HT-29 (cell line): Measurements from ENCODE around the gene SHANK3. TPM values are rescaled to one million over a fixed set of nuclear protein-coding genes. Genes with fewer than 3 reads are reported as not detected.
"Not testable (repeated sequence)": the region's sequence is repeated elsewhere in the genome, so short reads cannot be mapped to it uniquely, and the experiment has no call there.

ENCODE experiments used
- DNase-seq: peaks from one replicate; pipeline ENCODE4 v3.0.0-alpha.2; 2015; ENCODE audit warnings: low spot score
- total RNA-seq: library from RNA; depleted of rRNA; stranded (reverse); fragments of >200 nt; shearing (Covaris generic); gene quantifications from 2 replicates; pipeline ENCODE4 v1.2.3, GENCODE V29; 2014; rRNA removed

Gene SHANK3
- not detected in 2 replicates for total RNA-seq

GRCh38 chr22:50672471-50673230 lies at the start of gene SHANK3:
Gene SHANK3, plus strand, starts transcription at chr22:50672823.
- no peak for DNase-seq

GRCh38 chr22:50624347-50625130 lies 48.1 kb upstream of the SHANK3 start:
- DNase-seq: no peak

GRCh38 chr22:50625131-50625567 lies 47.5 kb upstream of the SHANK3 start:
- DNase-seq: no peak

DNA sequence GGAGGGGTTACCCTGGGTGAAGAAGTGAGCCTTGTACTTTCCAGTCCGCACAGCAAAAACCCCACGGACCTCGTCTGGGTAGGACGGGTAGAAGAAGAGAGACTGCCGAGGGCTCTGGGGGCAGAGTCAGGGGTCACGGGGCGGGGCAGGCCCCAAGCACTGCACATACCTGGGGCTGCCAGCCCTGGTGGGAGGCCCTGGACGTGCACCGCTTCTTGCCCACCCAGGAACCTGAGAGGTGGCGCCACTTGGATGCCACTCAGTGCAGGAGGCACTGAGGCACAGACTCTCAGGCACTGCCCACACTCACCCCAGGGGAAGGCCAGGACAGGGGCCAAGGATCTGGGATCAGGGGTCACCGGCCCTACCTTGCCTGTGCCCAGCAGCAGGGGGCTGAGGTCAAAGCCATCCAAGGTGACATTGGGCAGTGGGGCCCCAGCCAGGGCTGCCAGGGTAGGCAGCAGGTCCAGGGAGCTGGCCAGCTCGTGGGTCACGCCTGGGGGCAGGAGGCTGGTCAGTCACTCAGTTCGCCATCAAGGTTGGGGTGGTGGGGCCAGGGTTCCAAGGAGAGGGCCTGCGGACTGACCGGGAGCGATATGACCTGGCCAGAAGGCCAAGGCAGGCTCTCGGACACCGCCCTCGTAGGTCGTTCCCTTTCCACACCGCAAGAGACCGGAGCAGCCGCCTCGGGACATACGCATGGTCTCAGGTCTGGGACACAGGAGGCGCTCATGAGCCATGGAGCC lies 46.9 kb upstream of the SHANK3 start:
- no peak for DNase-seq

- DNase-seq: no peak
Measured at GRCh38 chr22:50626314-50626849, 46.2 kb upstream of the SHANK3 start.

DNA sequence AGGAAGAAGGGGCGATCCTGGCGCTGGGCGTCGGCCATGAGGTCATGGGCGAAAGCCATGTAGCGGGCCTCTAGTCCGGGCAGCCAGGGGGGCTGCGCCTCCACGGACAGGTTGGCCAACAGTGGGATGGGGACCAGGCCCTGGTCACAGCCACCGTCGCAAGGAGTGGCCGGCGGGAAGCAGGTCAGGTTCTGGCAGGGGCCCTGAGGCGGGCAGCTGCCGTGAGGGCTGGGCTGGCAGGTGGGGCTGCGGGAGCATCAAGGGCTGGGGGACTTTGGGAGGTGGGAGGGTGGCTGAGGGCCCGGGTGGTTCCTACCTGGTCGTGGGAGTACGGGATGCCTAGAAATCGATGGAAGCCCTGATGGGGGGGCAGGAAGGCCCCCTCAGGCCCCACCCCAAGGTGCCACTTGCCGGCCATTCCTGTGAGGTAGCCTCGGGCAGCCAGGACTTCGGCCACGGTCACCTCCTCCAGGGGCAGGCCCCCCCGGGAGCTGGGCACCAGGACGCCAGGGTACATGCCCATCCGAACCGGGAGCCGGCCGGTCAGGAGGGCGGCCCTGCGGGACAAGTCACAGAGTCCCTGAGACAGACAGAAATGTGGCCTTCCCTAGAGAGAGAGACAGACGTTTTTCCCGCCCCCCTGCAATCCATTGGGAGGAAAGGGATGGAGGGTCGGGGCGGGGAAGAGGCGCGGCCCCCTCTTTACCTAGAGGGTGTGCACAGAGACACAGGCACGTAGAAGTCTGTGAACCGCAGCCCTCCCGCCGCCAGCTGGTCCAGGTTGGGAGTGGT lies 45.6 kb upstream of the SHANK3 start:
- no peak for DNase-seq

DNA sequence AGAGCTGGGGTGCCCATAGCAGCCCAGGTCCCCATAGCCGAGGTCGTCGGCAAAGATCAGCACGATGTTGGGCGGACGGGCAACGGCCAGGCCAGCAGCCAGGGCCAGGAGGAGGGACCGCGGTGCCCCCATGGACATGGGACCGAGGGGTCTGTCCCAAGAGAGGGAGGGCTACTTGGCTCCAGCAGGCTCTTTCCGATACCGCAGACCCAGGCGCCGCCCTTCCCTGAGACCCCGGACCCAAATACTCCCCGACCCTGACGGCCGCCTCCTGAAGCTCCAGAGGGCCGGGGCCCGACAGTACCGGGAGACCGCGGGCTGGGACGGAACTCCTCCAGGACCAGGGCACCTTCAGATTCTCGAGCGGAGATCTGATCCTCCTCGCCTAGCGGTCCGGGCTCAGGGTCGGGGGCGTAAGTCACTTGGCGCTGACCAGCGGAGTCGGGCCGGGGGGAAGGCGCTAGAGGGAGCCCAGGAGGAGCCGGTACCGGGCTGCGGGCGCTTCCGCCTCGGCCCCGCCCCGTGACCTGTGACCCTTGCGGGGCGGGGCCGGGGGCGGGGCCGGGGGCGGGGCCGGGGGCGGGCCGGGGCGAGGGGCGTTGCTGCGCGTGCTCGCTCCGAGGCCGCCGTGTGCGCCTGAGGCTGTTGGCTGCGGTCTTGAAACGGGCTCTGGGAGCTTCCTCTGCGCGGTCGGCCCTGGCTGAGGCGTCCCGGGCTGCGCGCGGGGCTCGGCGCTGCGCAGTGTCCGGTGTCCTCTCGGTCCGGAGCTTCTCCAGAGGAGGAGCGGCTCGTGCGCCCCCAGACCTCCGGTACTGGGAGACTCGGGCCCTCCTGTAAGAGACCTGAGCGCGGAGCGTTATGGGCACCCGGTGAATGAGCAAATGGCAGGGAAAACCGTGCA lies 44.7 kb upstream of the SHANK3 start, which contains the start of gene ARSA:
Gene ARSA (minus strand): TSS at position 511 of the 901 bp plus-strand sequence. CDS start 373 bp downstream, at position 138.
- peak; percentile 43 for DNase-seq

- no peak for DNase-seq
Measured at GRCh38 chr22:50628543-50629134, 44.0 kb upstream of the SHANK3 start.

DNA sequence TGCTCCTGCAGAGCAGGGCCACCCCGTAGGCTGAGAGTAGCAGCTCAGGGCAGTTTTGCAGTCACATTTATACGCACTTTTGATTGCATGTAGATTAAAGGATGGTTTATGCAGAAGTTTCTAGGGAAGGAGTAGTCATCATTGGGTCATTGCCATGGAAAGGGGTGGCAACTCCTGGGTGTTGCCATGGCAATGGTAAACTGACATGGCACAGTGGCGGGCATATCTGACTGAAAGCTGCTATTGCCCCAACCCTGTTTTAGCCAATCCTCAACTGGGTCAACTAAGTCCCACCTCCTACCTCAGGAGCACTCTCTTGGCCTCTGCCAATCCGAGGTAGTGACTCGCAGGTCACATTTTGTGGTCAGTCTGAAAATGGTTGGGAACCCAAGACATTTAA lies 42.2 kb upstream of the SHANK3 start:
- DNase-seq: no peak

DNA sequence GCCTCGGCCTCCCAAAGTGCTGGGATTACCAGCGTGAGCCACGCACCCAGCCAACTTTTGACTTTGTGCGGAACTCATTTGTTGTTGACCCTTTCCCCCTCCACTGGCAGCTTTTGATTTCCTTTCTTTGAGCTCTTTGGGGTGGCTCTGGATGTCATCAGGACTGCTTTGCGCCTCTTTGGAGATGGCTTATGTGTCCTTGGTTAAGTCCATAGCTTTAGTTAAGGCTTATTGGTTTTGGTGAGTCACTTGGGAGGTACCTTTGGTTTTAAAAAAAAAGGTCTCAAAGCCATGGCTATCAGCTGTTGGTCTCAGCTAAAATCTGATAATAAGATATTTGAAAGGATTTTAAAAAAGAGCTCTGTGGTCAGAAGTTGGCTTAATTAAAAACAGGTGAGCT lies 39.5 kb upstream of the SHANK3 start:
- no peak for DNase-seq

- no peak for DNase-seq
Measured at GRCh38 chr22:50633771-50634170, 38.9 kb upstream of the SHANK3 start.

DNA sequence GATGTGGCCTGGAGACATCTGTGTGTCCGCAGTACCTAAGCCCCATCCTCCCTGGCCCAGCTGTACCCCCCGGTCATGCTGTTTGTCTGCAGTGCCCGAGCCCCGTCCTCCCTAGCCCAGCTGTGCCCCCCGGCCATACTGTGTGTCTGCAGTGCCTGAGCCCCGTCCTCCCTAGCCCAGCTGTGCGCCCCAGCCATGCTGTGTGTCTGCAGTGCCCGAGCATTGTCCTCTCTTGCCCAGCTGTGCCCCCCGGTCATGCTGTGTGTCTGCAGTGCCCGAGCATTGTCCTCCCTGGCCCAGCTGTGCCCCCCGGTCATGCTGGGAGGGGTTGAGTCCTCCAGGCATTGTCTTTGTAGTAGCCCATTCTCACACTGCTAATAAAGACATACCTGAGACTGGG lies 37.0 kb upstream of the SHANK3 start:
- DNase-seq: no peak

- DNase-seq: not testable (repeated sequence)
Measured at GRCh38 chr22:50640296-50640695, 32.3 kb upstream of the SHANK3 start.

- no peak for DNase-seq
Measured at GRCh38 chr22:50640857-50641647, 31.6 kb upstream of the SHANK3 start.

GRCh38 chr22:50641696-50642607 lies 30.7 kb upstream of the SHANK3 start:
- no peak for DNase-seq

GRCh38 chr22:50643021-50643820 lies 29.4 kb upstream of the SHANK3 start:
- not testable (repeated sequence) for DNase-seq

- not testable (repeated sequence) for DNase-seq
Measured at GRCh38 chr22:50643821-50644101, 28.9 kb upstream of the SHANK3 start.
